Stomach (tissue), 4 donors: Measurements from ENCODE around the gene UBE2C.

Source experiments
- POLR2A ChIP-seq, 4 donors: fragments of 450-650 bp; IDR thresholded peaks; one replicate each; pipeline ENCODE4 v1.6.1; 2016; ENCODE audit warnings: antibody characterized with exemption in 4 of 4, control low read depth in 2 of 4, mild to moderate bottlenecking in 1 of 4, moderate library complexity in 1 of 4
- TF ChIP-seq, protein P1 (sequence below), 7 experiments: fragments of 450-650 bp in 4 of 7; fragments of 200-600 bp in 3 of 7; sonication (generic) in 3 of 7; IDR thresholded peaks; one replicate each; pipeline ENCODE4 v1.5.1; 2016 to 2019; ENCODE audit warnings: antibody characterized with exemption in 7 of 7, control low read depth in 2 of 7, mild to moderate bottlenecking in 1 of 7

DNA sequence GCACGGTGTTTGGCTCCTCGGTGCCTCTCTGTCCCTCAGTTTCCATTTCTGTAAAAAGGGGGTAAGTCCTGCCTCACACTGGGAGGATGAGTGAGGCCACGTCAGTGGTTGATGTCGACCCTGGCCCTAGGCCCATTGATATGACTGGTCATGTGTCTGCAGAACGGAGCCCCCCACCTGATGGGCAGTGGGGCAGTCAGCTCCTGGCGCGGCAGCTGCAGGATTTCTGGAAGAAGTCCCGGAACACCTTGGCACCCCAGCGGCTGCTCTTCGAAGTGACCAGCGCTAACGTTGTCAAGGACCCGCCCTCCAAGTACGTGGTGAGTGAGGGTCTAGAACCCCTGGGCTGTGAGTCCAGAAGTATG, 22.3 kb downstream of the UBE2C start:
- TF ChIP-seq, protein P1, sequence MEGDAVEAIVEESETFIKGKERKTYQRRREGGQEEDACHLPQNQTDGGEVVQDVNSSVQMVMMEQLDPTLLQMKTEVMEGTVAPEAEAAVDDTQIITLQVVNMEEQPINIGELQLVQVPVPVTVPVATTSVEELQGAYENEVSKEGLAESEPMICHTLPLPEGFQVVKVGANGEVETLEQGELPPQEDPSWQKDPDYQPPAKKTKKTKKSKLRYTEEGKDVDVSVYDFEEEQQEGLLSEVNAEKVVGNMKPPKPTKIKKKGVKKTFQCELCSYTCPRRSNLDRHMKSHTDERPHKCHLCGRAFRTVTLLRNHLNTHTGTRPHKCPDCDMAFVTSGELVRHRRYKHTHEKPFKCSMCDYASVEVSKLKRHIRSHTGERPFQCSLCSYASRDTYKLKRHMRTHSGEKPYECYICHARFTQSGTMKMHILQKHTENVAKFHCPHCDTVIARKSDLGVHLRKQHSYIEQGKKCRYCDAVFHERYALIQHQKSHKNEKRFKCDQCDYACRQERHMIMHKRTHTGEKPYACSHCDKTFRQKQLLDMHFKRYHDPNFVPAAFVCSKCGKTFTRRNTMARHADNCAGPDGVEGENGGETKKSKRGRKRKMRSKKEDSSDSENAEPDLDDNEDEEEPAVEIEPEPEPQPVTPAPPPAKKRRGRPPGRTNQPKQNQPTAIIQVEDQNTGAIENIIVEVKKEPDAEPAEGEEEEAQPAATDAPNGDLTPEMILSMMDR (IDR thresholded peaks at IDR 0.05), result no peak
- no peak for TF ChIP-seq POLR2A (IDR thresholded peaks at IDR 0.05)
